Smooth muscle cell of the pulmonary artery (primary cell): ENCODE results near the gene UBE2Q1. TPM values are rescaled to one million over a fixed set of nuclear protein-coding genes. Genes with fewer than 3 reads are reported as not detected.

Experiments
- total RNA-seq: library from RNA; depleted of rRNA; stranded (reverse); fragments of >200 nt; gene quantifications from 2 replicates; pipeline ENCODE4 v1.2.3, GENCODE V29; 2014

UBE2Q1 gene
- total RNA-seq = 29.6 and 31.8 TPM in 2 replicates

GRCh38 chr1:154557939-154558719 is at the start of gene UBE2Q1:
Gene UBE2Q1, minus strand, starts transcription at chr1:154558662. Its CDS starts 109 bp downstream, at chr1:154558553.

GRCh38 chr1:154607609-154608396 is 49.3 kb upstream of the UBE2Q1 start, which contains the start of gene ADAR:
Gene ADAR, minus strand, starts transcription at chr1:154608186. Its CDS starts 180 bp downstream, at chr1:154608006.

DNA sequence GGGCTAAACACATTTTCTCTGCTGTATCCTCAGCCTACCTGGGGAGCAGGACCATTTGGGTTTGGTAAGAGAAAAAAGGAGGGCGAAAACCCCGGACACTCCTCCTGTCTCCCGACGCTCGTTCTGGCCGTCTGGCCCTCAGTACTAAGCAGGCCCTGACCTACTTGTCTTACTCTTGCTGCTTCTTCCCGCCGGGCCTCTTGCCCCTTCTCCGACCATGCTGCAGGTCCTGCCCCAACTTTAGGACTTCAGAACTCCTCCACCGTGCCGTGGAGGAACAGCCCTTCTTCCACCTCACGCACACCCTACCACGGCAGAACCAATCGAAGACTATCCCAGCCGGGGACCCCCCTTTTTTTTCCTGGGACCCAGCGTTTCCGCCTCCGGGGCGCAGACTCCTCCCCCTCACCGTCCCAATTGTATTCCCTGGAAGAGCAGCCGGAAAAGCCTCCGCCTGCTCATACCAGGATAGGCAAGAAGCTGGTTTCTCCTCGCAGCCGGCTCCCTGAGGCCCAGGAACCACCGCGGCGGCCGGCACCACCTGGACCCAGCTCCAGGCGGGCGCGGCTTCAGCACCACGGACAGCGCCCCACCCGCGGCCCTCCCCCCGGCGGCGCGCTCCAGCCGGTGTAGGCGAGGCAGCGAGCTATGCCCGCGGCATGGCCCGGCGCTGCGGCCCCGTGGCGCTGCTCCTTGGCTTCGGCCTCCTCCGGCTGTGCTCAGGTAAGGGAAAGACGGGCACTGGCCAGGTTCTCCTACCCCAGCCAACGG is 9.1 kb upstream of the UBE2Q1 start, which contains the start of gene CHRNB2:
Gene CHRNB2 (plus strand): TSS at position 393 of the 771 bp plus-strand sequence. CDS start 267 bp downstream, at position 660.

GRCh38 chr1:154502066-154502743 is 56.3 kb downstream of the UBE2Q1 start, which contains the start of the genes SHE and TDRD10:
Gene SHE, minus strand, starts transcription at chr1:154502412. Its CDS starts 386 bp downstream, at chr1:154502026.
Gene TDRD10, plus strand, starts transcription at chr1:154502219. Its CDS starts 4,685 bp downstream, at chr1:154506904.

Other genes with a start within 250 kb of the UBE2Q1 start
- 0.07 and 0.13 TPM in 2 replicates for gene AQP10, start 237.6 kb downstream of the UBE2Q1 start, total RNA-seq
- 195 and 234 TPM in 2 replicates for gene ATP8B2, start 233.1 kb downstream of the UBE2Q1 start, total RNA-seq
- 4.9 and 12.6 TPM in 2 replicates for gene IL6R, start 153.3 kb downstream of the UBE2Q1 start, total RNA-seq
- gene TDRD10, start 56.4 kb downstream of the UBE2Q1 start, total RNA-seq = not detected in 2 replicates
- gene SHE, start 56.2 kb downstream of the UBE2Q1 start, total RNA-seq = 0.07 TPM in 2 replicates
- under 0.01 and 0.03 TPM in 2 replicates for gene CHRNB2, start 9.1 kb upstream of the UBE2Q1 start, total RNA-seq
- gene ADAR, start 49.5 kb upstream of the UBE2Q1 start, total RNA-seq = 97.7 and 101 TPM in 2 replicates